BJ (cell line): ENCODE measurements around the gene DIO3. TPM values are rescaled to one million over a fixed set of nuclear protein-coding genes. Genes with fewer than 3 reads are reported as not detected.
"Not testable (repeated sequence)": the region's sequence is repeated elsewhere in the genome, so short reads cannot be mapped to it uniquely, and the experiment has no call there.

Experiments
- CTCF ChIA-PET: fragments of 350-600 bp; formaldehyde crosslinking; extraction: SDS; loops from one replicate; lab custom pipeline; 2021; ENCODE audit warnings: antibody characterized with exemption, inconsistent platforms; lab: Yijun Ruan, JAX
- POLR2A ChIA-PET: fragments of 300-600 bp; sonication (Branson Sonifier 250); formaldehyde crosslinking; extraction: SDS; loops from one replicate; lab custom pipeline; 2021; ENCODE audit warnings: antibody characterized with exemption; lab: Charles Lee
- DNase-seq: peaks from one replicate; pipeline ENCODE4 v3.0.0-alpha.2; 2011; ENCODE audit warnings: low read depth
- H3K27me3 ChIP-seq: 2 replicates; pipeline ENCODE4 v1.6.0; 2011; ENCODE audit warnings: low read length; ENCODE audit not compliant: control insufficient read depth, insufficient read depth
- H3K36me3 ChIP-seq: 2 replicates; pipeline ENCODE4 v1.5.1; 2011; ENCODE audit warnings: low read length; ENCODE audit not compliant: control insufficient read depth, insufficient read depth
- H3K4me3 ChIP-seq: 2 replicates; pipeline ENCODE4 v1.5.1; 2011; ENCODE audit warnings: low read depth, mild to moderate bottlenecking, control low read depth, low read length
- CTCF ChIP-seq: IDR thresholded peaks from 2 replicates; pipeline ENCODE4 v1.5.1; 2011; ENCODE audit warnings: low read depth, mild to moderate bottlenecking, control low read depth, inconsistent platforms, low read length, moderate library complexity; ENCODE audit not compliant: insufficient read depth
- polyA plus RNA-seq: library from polyadenylated mRNA; depleted of rRNA; stranded (reverse); fragments of >200 nt; gene quantifications from 2 replicates; pipeline ENCODE4 v1.2.3, GENCODE V29; 2011

The DIO3 gene
- polyA plus RNA-seq, 1 experiment, result not detected

- Histone ChIP-seq H3K36me3 (no peaks in the 10 kb centered on the region), H3K4me3 (no peak overlapping the region), H3K27me3 (no peaks in the 10 kb centered on the region; the same call in 1 of the 2 replicates)
- no peak for DNase-seq
- ChIA-PET CTCF (no interaction called here), POLR2A (no interaction called here)
- TF ChIP-seq CTCF, result no peak
These were observed 8.5 kb upstream of the DIO3 start for GRCh38 chr14:101552786-101553231.

GRCh38 chr14:101553393-101553792, 7.9 kb upstream of the DIO3 start:
- no peak for DNase-seq
- Histone ChIP-seq H3K27me3 (peaks cover under 1% of the 10 kb centered on the region; the same call in 1 of the 2 replicates), H3K4me3 (no peak overlapping the region), H3K36me3 (no peaks in the 10 kb centered on the region)
- POLR2A ChIA-PET, result no interaction called here
- no peak for TF ChIP-seq CTCF
- CTCF ChIA-PET, result no interaction called here

GRCh38 chr14:101553931-101554330, 7.4 kb upstream of the DIO3 start:
- ChIA-PET CTCF (no interaction called here), POLR2A (no interaction called here)
- no peak for TF ChIP-seq CTCF
- H3K27me3 ChIP-seq, result peaks cover 5% of the 10 kb centered on the region
- no peak overlapping the region for H3K4me3 ChIP-seq
- H3K36me3 ChIP-seq, result no peaks in the 10 kb centered on the region
- DNase-seq, result no peak

GRCh38 chr14:101554991-101555668, 6.2 kb upstream of the DIO3 start:
- no peaks in the 10 kb centered on the region for H3K36me3 ChIP-seq
- CTCF ChIA-PET, result no interaction called here
- H3K27me3 ChIP-seq, result peaks cover 13% of the 10 kb centered on the region
- TF ChIP-seq CTCF, result no peak
- no peak overlapping the region for H3K4me3 ChIP-seq
- POLR2A ChIA-PET, result no interaction called here
- DNase-seq, result no peak

GRCh38 chr14:101555669-101556043, 5.6 kb upstream of the DIO3 start:
- DNase-seq, H3K4me3 ChIP-seq, POLR2A ChIA-PET, H3K36me3 ChIP-seq: not testable (repeated sequence)
- CTCF ChIA-PET, result interaction anchor here (0.7 kb wide), 1 partner anchor 320 kb away, joined by 3 read pairs; no protein-coding TSS in a partner anchor
- H3K27me3 ChIP-seq, result peaks cover 13% of the 10 kb centered on the region

- ChIA-PET CTCF (interaction anchor here (0.7 kb wide), 1 partner anchor 320 kb away, joined by 3 read pairs; no protein-coding TSS in a partner anchor), POLR2A (no interaction called here)
- Histone ChIP-seq H3K27me3 (peaks cover 13% of the 10 kb centered on the region), H3K36me3 (no peaks in the 10 kb centered on the region), H3K4me3 (no peak overlapping the region)
- no peak for TF ChIP-seq CTCF
- no peak for DNase-seq
These were observed 5.2 kb upstream of the DIO3 start for GRCh38 chr14:101556131-101556530.
